ENCODE results near the gene AP2M1. TPM values are rescaled to one million over a fixed set of nuclear protein-coding genes. Genes with fewer than 3 reads are reported as not detected.
A peak's percentile ranks its signal among the peaks of the same experiment; 100 is the strongest.

The AP2M1 gene
- total and polyA plus RNA-seq, 8 donors = 296 to 405 (median 344) TPM

DNA sequence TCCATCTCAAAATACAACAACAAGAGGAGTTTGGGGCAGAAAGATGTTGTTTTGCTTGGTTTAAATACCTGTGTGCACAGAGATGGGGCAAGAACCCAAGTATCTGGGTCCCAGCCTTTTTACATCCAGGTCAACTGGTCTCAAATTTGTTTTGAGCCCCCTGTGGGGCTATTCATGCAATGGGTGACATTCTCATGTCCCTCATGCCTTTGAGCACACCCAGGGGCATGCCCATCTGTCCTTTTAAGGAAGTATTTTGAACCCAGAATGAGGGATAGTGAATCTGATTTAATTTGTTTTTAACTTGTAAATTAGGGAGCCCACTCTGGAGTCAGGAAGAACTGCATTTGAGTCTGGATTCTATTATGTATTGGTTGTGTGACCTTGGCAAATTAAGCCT, 26.2 kb downstream of the AP2M1 start:
- TF ChIP-seq CTCF (IDR thresholded peaks at IDR 0.05) = no peak
- no peak for ATAC-seq

GRCh38 chr3:184203526-184203925, 28.9 kb downstream of the AP2M1 start:
- Histone ChIP-seq H3K27me3 (no peaks in the 10 kb centered on the region), H3K4me1 (no peaks in the 10 kb centered on the region), H3K27ac (no peak overlapping the region), H3K9me3 (no peaks in the 10 kb centered on the region), H3K4me3 (no peak overlapping the region), H3K36me3 (no peaks in the 10 kb centered on the region)
- DNase-seq = peak in 1 of 4 donors; percentile 22
- TF ChIP-seq CTCF (IDR thresholded peaks at IDR 0.05) = no peak
- intact Hi-C loops (cut with DNase I) = no loop called here
- no peak for ATAC-seq

More for the DNA sequence above, 26.2 kb downstream of the AP2M1 start:
- intact Hi-C loops (cut with DNase I) = no loop called here
- Histone ChIP-seq H3K4me3 (no peak overlapping the region), H3K36me3 (peaks cover 0 to 9% of the 10 kb centered on the region in 2 donors), H3K27me3 (no peaks in the 10 kb centered on the region), H3K27ac (no peak overlapping the region), H3K9me3 (no peaks in the 10 kb centered on the region), H3K4me1 (no peaks in the 10 kb centered on the region)
- DNase-seq = no peak

DNA sequence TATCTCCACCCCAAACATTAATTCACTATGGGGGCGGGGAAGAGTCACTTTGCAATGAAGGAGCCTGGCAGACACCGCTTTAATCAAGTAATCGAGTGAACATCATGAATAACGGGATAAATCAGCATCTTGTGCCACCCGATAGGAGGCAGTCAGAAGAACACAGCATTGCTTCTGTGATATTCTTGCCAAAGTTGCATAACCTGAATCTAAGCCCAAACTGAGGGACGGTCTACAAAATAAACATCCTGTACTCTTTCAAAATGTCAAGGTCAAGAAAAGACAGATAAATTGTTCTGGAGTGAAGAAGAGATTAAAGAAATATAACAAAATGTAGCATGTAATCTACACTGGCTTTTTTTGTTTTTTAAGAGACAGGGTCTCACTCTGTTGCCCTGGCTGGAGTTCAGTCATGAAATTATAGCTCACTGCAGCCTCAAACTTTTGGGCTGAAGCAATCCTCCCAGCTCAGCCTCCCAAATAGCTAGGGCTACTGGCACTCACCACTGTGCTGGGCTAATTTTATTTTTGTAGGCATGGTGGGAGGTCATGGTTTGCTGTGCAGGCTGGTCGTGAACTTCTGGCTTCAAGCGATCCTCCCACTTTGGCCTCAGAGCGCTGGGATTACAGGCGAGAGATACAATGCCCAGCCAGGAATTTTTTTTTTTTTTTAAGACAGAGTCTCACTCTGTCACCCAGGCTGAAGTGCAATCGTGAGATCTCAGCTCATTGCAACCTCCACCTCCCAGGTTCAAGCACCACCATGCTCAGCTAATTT, 34.7 kb downstream of the AP2M1 start:
- DNase-seq (no peak), ATAC-seq (no peak)
- no peak for TF ChIP-seq CTCF (IDR thresholded peaks at IDR 0.05)
- Histone ChIP-seq H3K27ac (no peak overlapping the region), H3K4me1 (no peaks in the 10 kb centered on the region), H3K9me3 (no peaks in the 10 kb centered on the region), H3K4me3 (no peak overlapping the region), H3K36me3 (no peaks in the 10 kb centered on the region), H3K27me3 (no peaks in the 10 kb centered on the region)
- intact Hi-C loops (cut with DNase I) = no loop called here

DNA sequence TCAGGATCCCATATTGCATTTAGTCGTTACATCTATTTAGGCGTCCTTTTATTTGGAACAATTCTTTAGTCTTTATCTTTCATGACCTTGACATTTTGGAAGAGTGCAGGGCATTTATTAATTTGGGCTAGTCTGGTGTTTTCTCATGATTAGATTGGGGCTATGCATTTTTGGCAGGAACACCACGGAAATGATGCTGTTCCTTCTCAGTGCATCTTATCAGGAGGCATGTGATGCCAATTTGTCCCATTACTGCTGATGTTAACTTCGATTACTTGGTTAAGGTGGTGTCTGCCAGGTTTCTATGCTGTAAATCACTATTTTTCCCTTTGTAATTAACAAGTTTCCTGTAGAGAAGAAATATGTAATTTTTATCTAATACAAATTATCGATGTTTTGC, 36.6 kb downstream of the AP2M1 start:
- H3K27ac ChIP-seq = no peak overlapping the region
- H3K27me3 ChIP-seq = no peaks in the 10 kb centered on the region
- H3K4me3 ChIP-seq = no peak overlapping the region
- no peaks in the 10 kb centered on the region for H3K4me1 ChIP-seq
- intact Hi-C loops (cut with DNase I) = no loop called here
- ATAC-seq (no peak), DNase-seq (no peak)
- no peaks in the 10 kb centered on the region for H3K9me3 ChIP-seq
- no peak for TF ChIP-seq CTCF (IDR thresholded peaks at IDR 0.05)
- H3K36me3 ChIP-seq = no peaks in the 10 kb centered on the region

- H3K4me3 ChIP-seq = no peak overlapping the region
- TF ChIP-seq CTCF (IDR thresholded peaks at IDR 0.05) = no peak
- H3K36me3 ChIP-seq = no peaks in the 10 kb centered on the region
- intact Hi-C loops (cut with DNase I) = no loop called here
- no peaks in the 10 kb centered on the region for H3K4me1 ChIP-seq
- no peak overlapping the region for H3K27ac ChIP-seq
- H3K27me3 ChIP-seq = peaks cover 0 to 4% of the 10 kb centered on the region in 2 donors
- H3K9me3 ChIP-seq = no peaks in the 10 kb centered on the region
- ATAC-seq = no peak
- DNase-seq = no peak
Measured at GRCh38 chr3:184211718-184212117, 37.1 kb downstream of the AP2M1 start.
